Neural cell (in vitro differentiated cells): ENCODE data around the gene SLC45A1. TPM values are rescaled to one million over a fixed set of nuclear protein-coding genes. Genes with fewer than 3 reads are reported as not detected.

Experiments
- H2AFZ ChIP-seq: fragments of 200-600, 300-800 bp; sonication (generic), shearing (Covaris generic); 2 replicates; pipeline ENCODE4 v1.6.0; 2014; ENCODE audit warnings: low read depth, mild to moderate bottlenecking, antibody characterized with exemption, low read length, moderate library complexity
- H3F3A ChIP-seq: fragments of 200-600 bp; shearing (Covaris generic); 2 replicates; pipeline ENCODE4 v1.6.1; 2016; ENCODE audit warnings: mild to moderate bottlenecking, moderate library complexity, mixed read lengths, antibody characterized with exemption, low read length; ENCODE audit not compliant: insufficient read depth, poor library complexity, severe bottlenecking
- H3K27ac ChIP-seq: fragments of 200-600, 300-800 bp; sonication (generic), shearing (Covaris generic); 2 replicates; pipeline ENCODE4 v1.5.1; 2014; ENCODE audit warnings: mild to moderate bottlenecking, low read length, moderate library complexity
- H3K27me3 ChIP-seq: fragments of 300-800, 200-600 bp; sonication (generic), shearing (Covaris generic); 2 replicates; pipeline ENCODE4 v1.6.0; 2014; ENCODE audit warnings: mild to moderate bottlenecking, low read depth, low read length, moderate library complexity; ENCODE audit not compliant: insufficient read depth
- H3K36me3 ChIP-seq: fragments of 300-800, 200-600 bp; sonication (generic), shearing (Covaris generic); 2 replicates; pipeline ENCODE4 v1.5.1; 2014; ENCODE audit warnings: mild to moderate bottlenecking, antibody characterized with exemption, low read length, moderate library complexity; ENCODE audit not compliant: insufficient read depth
- H3K4me2 ChIP-seq: fragments of 300-800, 200-600 bp; sonication (generic), shearing (Covaris generic); 2 replicates; pipeline ENCODE4 v1.6.0; 2014; ENCODE audit warnings: mild to moderate bottlenecking, low read length
- H3K4me3 ChIP-seq: fragments of 300-800, 200-600 bp; sonication (generic), shearing (Covaris generic); 2 replicates; pipeline ENCODE4 v1.5.1; 2014; ENCODE audit warnings: mild to moderate bottlenecking, low read length, moderate library complexity
- H3K79me2 ChIP-seq: fragments of 200-600 bp; shearing (Covaris generic); replicated peaks from 2 replicates; pipeline ENCODE4 v1.6.0; 2014; ENCODE audit warnings: mild to moderate bottlenecking, low read length, moderate library complexity; ENCODE audit not compliant: insufficient read depth
- H3K9ac ChIP-seq: fragments of 300-800, 200-600 bp; sonication (generic), shearing (Covaris generic); 2 replicates; pipeline ENCODE4 v1.6.1; 2016; ENCODE audit warnings: mild to moderate bottlenecking, low read length, mixed read lengths
- H3K9me2 ChIP-seq: fragments of 200-600 bp; shearing (Covaris generic); 2 replicates; pipeline ENCODE4 v1.6.1; 2016; ENCODE audit warnings: mild to moderate bottlenecking, low read length, mixed read lengths; ENCODE audit not compliant: insufficient read depth
- H3K9me3 ChIP-seq: fragments of 200-600, 300-800 bp; sonication (generic), shearing (Covaris generic); 2 replicates; pipeline ENCODE4 v1.6.1; 2016; ENCODE audit warnings: mild to moderate bottlenecking, mixed run types, low read length, moderate library complexity, mixed read lengths
- H4K20me1 ChIP-seq: fragments of 200-600 bp; shearing (Covaris generic); 2 replicates; pipeline ENCODE4 v1.6.1; 2016; ENCODE audit warnings: mild to moderate bottlenecking, mixed run types; ENCODE audit not compliant: insufficient read depth
- CTCF ChIP-seq: fragments of 450-650 bp; IDR thresholded peaks from 2 replicates; pipeline ENCODE4 v1.5.1; 2014; ENCODE audit warnings: antibody characterized with exemption, mild to moderate bottlenecking, moderate library complexity; ENCODE audit not compliant: poor library complexity, severe bottlenecking
- EP300 ChIP-seq: fragments of 450-650 bp; conservative IDR thresholded peaks from 2 replicates; pipeline ENCODE4 v1.6.1; 2014; ENCODE audit warnings: antibody characterized with exemption, mild to moderate bottlenecking, moderate library complexity; ENCODE audit not compliant: poor library complexity, severe bottlenecking
- EZH2 ChIP-seq: fragments of 200-600, 300-800 bp; shearing (Covaris generic), sonication (generic); IDR thresholded peaks from 2 replicates; pipeline ENCODE4 v1.6.1; 2014; ENCODE audit warnings: antibody characterized with exemption, low read length, borderline replicate concordance, mild to moderate bottlenecking; ENCODE audit not compliant: insufficient read depth, poor library complexity, severe bottlenecking
- MXI1 ChIP-seq: fragments of 450-650 bp; conservative IDR thresholded peaks from 2 replicates; pipeline ENCODE4 v1.6.1; 2014; ENCODE audit warnings: antibody characterized with exemption, mild to moderate bottlenecking; ENCODE audit not compliant: poor library complexity, severe bottlenecking
- POLR2AphosphoS5 ChIP-seq: IDR thresholded peaks from 2 replicates; pipeline ENCODE4 v1.6.1; 2012
- RAD21 ChIP-seq: fragments of 450-650 bp; conservative IDR thresholded peaks from 2 replicates; pipeline ENCODE4 v1.6.1; 2014; ENCODE audit warnings: antibody characterized with exemption, mild to moderate bottlenecking, moderate library complexity
- REST ChIP-seq: IDR thresholded peaks from 2 replicates; pipeline ENCODE4 v1.6.1; 2012; ENCODE audit warnings: borderline replicate concordance
- SMC3 ChIP-seq: fragments of 450-650 bp; conservative IDR thresholded peaks from 2 replicates; pipeline ENCODE4 v1.6.1; 2014; ENCODE audit warnings: antibody characterized with exemption, mild to moderate bottlenecking, moderate library complexity; ENCODE audit not compliant: poor library complexity
- TAF1 ChIP-seq: IDR thresholded peaks from 2 replicates; pipeline ENCODE4 v1.6.1; 2012; ENCODE audit warnings: low read depth
- polyA plus RNA-seq: library from polyadenylated mRNA; depleted of rRNA; stranded (reverse); fragments of >200 nt; gene quantifications from 2 replicates; pipeline ENCODE4 v1.2.3, GENCODE V29; 2014

The SLC45A1 gene
- polyA plus RNA-seq, 1 donor from 2014 or later = 7.1 TPM

- no peaks in the 10 kb centered on the region for H3K9me3 ChIP-seq
- H3K9me2 ChIP-seq = no peaks in the 10 kb centered on the region
- no peak overlapping the region for H3K27ac ChIP-seq
- H3K79me2 ChIP-seq = no peaks in the 10 kb centered on the region
- peaks cover 8% of the 10 kb centered on the region for H3K36me3 ChIP-seq
- H3K9ac ChIP-seq = no peak overlapping the region
- no peaks in the 10 kb centered on the region for H3K27me3 ChIP-seq
- H2AFZ ChIP-seq = no peak overlapping the region
- no peak overlapping the region for H3K4me2 ChIP-seq
- peaks cover 4% of the 10 kb centered on the region for H4K20me1 ChIP-seq
- no peaks in the 10 kb centered on the region for H3F3A ChIP-seq
- TF ChIP-seq CTCF = no peak
- no peak for TF ChIP-seq TAF1
- no peak for TF ChIP-seq EZH2
- TF ChIP-seq MXI1 = no peak
- no peak for TF ChIP-seq REST
- TF ChIP-seq SMC3 = no peak
- no peak for TF ChIP-seq RAD21
- no peak for TF ChIP-seq EP300
- no peak for TF ChIP-seq POLR2AphosphoS5
- H3K4me3 ChIP-seq = no peak overlapping the region
Measured at GRCh38 chr1:8359617-8360481, 41.9 kb downstream of the SLC45A1 start.

- H3K9ac ChIP-seq = no peak overlapping the region
- no peaks in the 10 kb centered on the region for H3K9me2 ChIP-seq
- no peak overlapping the region for H3K4me2 ChIP-seq
- peaks cover 4% of the 10 kb centered on the region for H4K20me1 ChIP-seq
- no peak for TF ChIP-seq POLR2AphosphoS5
- no peak for TF ChIP-seq TAF1
- no peak for TF ChIP-seq EP300
- no peak for TF ChIP-seq EZH2
- no peak for TF ChIP-seq RAD21
- TF ChIP-seq MXI1 = no peak
- no peak for TF ChIP-seq CTCF
- TF ChIP-seq SMC3 = no peak
- TF ChIP-seq REST = no peak
- H3K36me3 ChIP-seq = peaks cover 8% of the 10 kb centered on the region
- H3K9me3 ChIP-seq = no peaks in the 10 kb centered on the region
- H3K27ac ChIP-seq = no peak overlapping the region
- no peaks in the 10 kb centered on the region for H3K27me3 ChIP-seq
- H3F3A ChIP-seq = no peaks in the 10 kb centered on the region
- no peaks in the 10 kb centered on the region for H3K79me2 ChIP-seq
- H3K4me3 ChIP-seq = no peak overlapping the region
- H2AFZ ChIP-seq = no peak overlapping the region
Measured at GRCh38 chr1:8360493-8361197, 42.7 kb downstream of the SLC45A1 start.
